ENCODE measurements around the gene NAXE. TPM values are rescaled to one million over a fixed set of nuclear protein-coding genes. Genes with fewer than 3 reads are reported as not detected.

The NAXE gene
- total and polyA plus RNA-seq, 2 of the 13 experiments (the other 11 are each of a cell fraction or from before 2014, with no cell fraction given): 39.4 to 59.4 TPM

- ATAC-seq (no peak), DNase-seq (ENCODE audit: low spot score) (no peak), FAIRE-seq (no peak)
- ChIA-PET POLR2A (interaction anchor here (0.6 kb wide), 1 partner anchor 57 kb away, joined by 3 read pairs; no protein-coding TSS in a partner anchor), CTCF (ENCODE audit: low intra/inter-chr PET ratio, low total read pairs) (no interaction called here)
- no peaks in the 10 kb centered on the region for H3K79me2 ChIP-seq (ENCODE audit: insufficient read depth, low read length)
- in situ Hi-C loops (cut with HindIII; ENCODE audit: extremely low pct_ligation_motif_present, low pct_unique_long_range_greater_than_20kb) (no loop called here), intact Hi-C loops (cut with micrococcal nuclease; ENCODE audit: unreplicated experiment) (no loop called here)
- 79% methylated on average over 7 of the region's 9 CpGs for WGBS (ENCODE audit: low lambda C conversion rate)
- no peaks in the 10 kb centered on the region for H3K27me3 ChIP-seq (ENCODE audit: control insufficient read depth in 1 of 2, insufficient read depth in 2 of 2, low read length in 2 of 2)
- H3K9ac ChIP-seq (ENCODE audit: insufficient read depth, low read depth, low read length): no peak overlapping the region
- peaks cover 10% of the 10 kb centered on the region for H3K4me1 ChIP-seq (ENCODE audit: insufficient read depth, low read length)
- BruUV-seq (replicated peaks): no TSS peak
- H2AFZ ChIP-seq (ENCODE audit: low read length): no peak overlapping the region
- H3K4me3 ChIP-seq (replicated peaks in 1 of 3; ENCODE audit: insufficient read depth in 1 of 3, low read depth in 2 of 3, low read length in 3 of 3): no peak overlapping the region
- no peaks in the 10 kb centered on the region for H3K9me3 ChIP-seq (ENCODE audit: low read length)
- no peak overlapping the region for H3K4me2 ChIP-seq (ENCODE audit: low read depth, low read length)
- no peak overlapping the region for H3K27ac ChIP-seq (ENCODE audit: extremely low read length, insufficient read depth, low read length)
- H4K20me1 ChIP-seq (ENCODE audit: insufficient read depth, low read length): no peaks in the 10 kb centered on the region
- no peak for TF ChIP-seq MAFG (CRISPR knock-in tag; IDR thresholded peaks at IDR 0.05)
- TF ChIP-seq, protein P1, sequence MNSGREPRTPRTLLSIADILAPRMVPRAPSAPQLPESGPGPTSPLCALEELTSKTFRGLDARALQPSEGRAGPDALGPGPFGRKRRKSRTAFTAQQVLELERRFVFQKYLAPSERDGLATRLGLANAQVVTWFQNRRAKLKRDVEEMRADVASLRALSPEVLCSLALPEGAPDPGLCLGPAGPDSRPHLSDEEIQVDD (CRISPR knock-in tag; IDR thresholded peaks at IDR 0.05; ENCODE audit: borderline replicate concordance): no peak
- no peak for TF ChIP-seq ZNF546 (CRISPR knock-in tag; conservative IDR thresholded peaks at IDR 0.05)
- TF ChIP-seq ZNF780A (CRISPR knock-in tag; IDR thresholded peaks at IDR 0.05): no peak
- TF ChIP-seq, protein P2, sequence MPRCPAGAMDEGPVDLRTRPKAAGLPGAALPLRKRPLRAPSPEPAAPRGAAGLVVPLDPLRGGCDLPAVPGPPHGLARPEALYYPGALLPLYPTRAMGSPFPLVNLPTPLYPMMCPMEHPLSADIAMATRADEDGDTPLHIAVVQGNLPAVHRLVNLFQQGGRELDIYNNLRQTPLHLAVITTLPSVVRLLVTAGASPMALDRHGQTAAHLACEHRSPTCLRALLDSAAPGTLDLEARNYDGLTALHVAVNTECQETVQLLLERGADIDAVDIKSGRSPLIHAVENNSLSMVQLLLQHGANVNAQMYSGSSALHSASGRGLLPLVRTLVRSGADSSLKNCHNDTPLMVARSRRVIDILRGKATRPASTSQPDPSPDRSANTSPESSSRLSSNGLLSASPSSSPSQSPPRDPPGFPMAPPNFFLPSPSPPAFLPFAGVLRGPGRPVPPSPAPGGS (CRISPR knock-in tag; IDR thresholded peaks at IDR 0.05): no peak
- no peak for TF ChIP-seq ESRRA (CRISPR knock-in tag; IDR thresholded peaks at IDR 0.05; ENCODE audit: low read depth)
- no peak for TF ChIP-seq ZNF703 (CRISPR knock-in tag; IDR thresholded peaks at IDR 0.05; ENCODE audit: borderline replicate concordance)
- H3K36me3 ChIP-seq (replicated peaks in 1 of 2; ENCODE audit: control insufficient read depth in 1 of 2, insufficient read depth in 2 of 2, low read length in 2 of 2): peaks cover 12 to 42% of the 10 kb centered on the region in 2 experiments; a peak in 4 of 5 replicates
These were observed 35.2 kb upstream of the NAXE start for GRCh38 chr1:156556354-156556753.

Data from HepG2 (cell line).